Spinal cord (tissue), 10 donors: ENCODE data around the gene FOCAD. TPM values are rescaled to one million over a fixed set of nuclear protein-coding genes. Genes with fewer than 3 reads are reported as not detected.

Experiments used
- DNase-seq, 6 donors: peaks; one replicate each; pipeline versions ENCODE4 v3.0.0 to v3.0.0-alpha.2; 2013 to 2015; ENCODE audit warnings: low spot score in 6 of 6, low read depth in 4 of 6
- H3K27ac ChIP-seq: one replicate; pipeline ENCODE4 v1.5.1; 2013; ENCODE audit warnings: low read depth, low read length, control low read depth
- H3K27me3 ChIP-seq: one replicate; pipeline ENCODE4 v1.6.1; 2013; ENCODE audit warnings: low read length; ENCODE audit not compliant: control insufficient read depth, insufficient read depth
- H3K36me3 ChIP-seq: one replicate; pipeline ENCODE4 v1.6.1; 2013; ENCODE audit warnings: low read length; ENCODE audit not compliant: control insufficient read depth, insufficient read depth
- H3K4me1 ChIP-seq: one replicate; pipeline ENCODE4 v1.6.1; 2013; ENCODE audit warnings: low read length; ENCODE audit not compliant: control insufficient read depth, insufficient read depth
- H3K4me3 ChIP-seq: one replicate; pipeline ENCODE4 v1.5.1; 2013; ENCODE audit warnings: low read depth, low read length, control low read depth
- H3K9me3 ChIP-seq: one replicate; pipeline ENCODE4 v1.6.1; 2013; ENCODE audit warnings: low read length; ENCODE audit not compliant: control insufficient read depth, insufficient read depth
- WGBS: methylation state at CpG from one replicate; pipeline ENCODE4 v1.1.5; 2013; ENCODE audit warnings: missing lambda C conversion rate; ENCODE audit not compliant: insufficient coverage; 5-methylcytosine and 5-hydroxymethylcytosine counted together
- polyA plus RNA-seq, 2 donors: library from polyadenylated mRNA; unstranded; fragments of 120-200 nt; gene quantifications; one replicate each; pipeline ENCODE4 v1.2.1, GENCODE V29; 2013; ENCODE audit not compliant: insufficient read length in 2 of 2
- total RNA-seq, 2 donors: library from RNA; depleted of rRNA in 1 of 2; stranded (reverse); fragments of 120-200 nt in 1 of 2; fragments of >200 nt in 1 of 2; gene quantifications; one replicate each; pipeline versions ENCODE4 v1.2.3 to v1.2.4, GENCODE V29; 2013 to 2014
- donor health status: healthy.

FOCAD gene
- total and polyA plus RNA-seq, 4 donors, result 32.3 to 189 (median 52.9) TPM

- Histone ChIP-seq H3K4me3 (no peak overlapping the region), H3K9me3 (no peaks in the 10 kb centered on the region), H3K27ac (no peak overlapping the region), H3K27me3 (no peaks in the 10 kb centered on the region), H3K4me1 (no peaks in the 10 kb centered on the region), H3K36me3 (no peaks in the 10 kb centered on the region)
- DNase-seq, result no peak
These were observed 127.8 kb downstream of the FOCAD start for GRCh38 chr9:20811872-20812271.

- H3K4me3 ChIP-seq, result no peak overlapping the region
- no peak overlapping the region for H3K27ac ChIP-seq
- H3K4me1 ChIP-seq, result no peaks in the 10 kb centered on the region
- no peaks in the 10 kb centered on the region for H3K36me3 ChIP-seq
- no peaks in the 10 kb centered on the region for H3K27me3 ChIP-seq
- WGBS, result 67% methylated on average over 1 of the region's 5 CpGs
- no peak for DNase-seq
- no peaks in the 10 kb centered on the region for H3K9me3 ChIP-seq
These were observed 132.1 kb downstream of the FOCAD start for GRCh38 chr9:20815923-20816703.

GRCh38 chr9:20823051-20823450, 139.0 kb downstream of the FOCAD start:
- H3K4me1 ChIP-seq, result no peaks in the 10 kb centered on the region
- H3K4me3 ChIP-seq, result no peak overlapping the region
- DNase-seq, result no peak
- no peaks in the 10 kb centered on the region for H3K27me3 ChIP-seq
- no peak overlapping the region for H3K27ac ChIP-seq
- no peaks in the 10 kb centered on the region for H3K36me3 ChIP-seq
- no peaks in the 10 kb centered on the region for H3K9me3 ChIP-seq

DNA sequence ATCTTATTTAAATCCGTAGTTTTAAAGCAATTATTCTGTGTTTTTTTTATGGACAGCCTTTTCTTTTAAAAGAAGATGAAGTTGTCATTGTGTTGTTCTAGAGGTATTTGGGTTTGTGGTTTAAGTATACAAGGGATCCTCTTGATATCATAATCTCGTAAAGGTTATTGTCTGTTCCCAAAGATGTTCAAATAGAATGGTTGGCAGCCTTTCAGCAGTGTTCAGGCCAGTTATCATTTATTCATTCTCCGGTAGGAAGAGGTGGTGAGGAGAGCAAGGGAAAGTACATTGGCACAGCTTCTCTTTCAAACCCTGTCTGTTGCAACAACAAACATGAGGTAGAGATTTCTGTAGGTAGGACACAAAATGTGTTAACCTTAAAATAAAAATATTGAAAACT, 147.0 kb downstream of the FOCAD start:
- Histone ChIP-seq H3K4me3 (no peak overlapping the region), H3K9me3 (no peaks in the 10 kb centered on the region), H3K36me3 (no peaks in the 10 kb centered on the region), H3K27me3 (no peaks in the 10 kb centered on the region), H3K27ac (no peak overlapping the region), H3K4me1 (no peaks in the 10 kb centered on the region)
- no peak for DNase-seq
- WGBS, result 100% methylated on average over 1 of the region's 3 CpGs

DNA sequence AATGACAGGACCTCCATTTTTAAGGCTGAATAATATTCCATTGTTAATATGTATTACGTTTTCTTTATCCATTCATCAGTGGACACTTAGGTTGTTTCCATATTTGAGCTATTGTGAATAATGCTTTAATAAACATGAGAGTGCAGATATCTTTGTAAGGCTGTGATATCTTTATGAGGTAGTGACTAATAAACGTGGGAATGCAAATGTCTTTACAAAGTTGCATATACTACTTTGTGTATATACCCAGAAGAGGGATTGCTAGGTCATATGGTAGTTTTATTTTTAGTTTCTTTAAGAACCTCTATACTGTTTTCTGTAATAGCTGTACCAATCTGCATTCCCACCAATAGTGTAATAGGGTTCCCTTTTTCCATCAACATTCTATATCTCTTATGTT, 148.7 kb downstream of the FOCAD start:
- Histone ChIP-seq H3K27ac (no peak overlapping the region), H3K27me3 (no peaks in the 10 kb centered on the region), H3K9me3 (no peaks in the 10 kb centered on the region), H3K4me1 (no peaks in the 10 kb centered on the region), H3K4me3 (no peak overlapping the region), H3K36me3 (no peaks in the 10 kb centered on the region)
- no CpG with 5 or more reads among the region's 2 CpGs for WGBS
- no peak for DNase-seq

- H3K27ac ChIP-seq, result no peak overlapping the region
- peak in 1 of 6 donors; percentile 15 for DNase-seq
- 83% methylated on average over 2 of the region's 6 CpGs for WGBS
- no peaks in the 10 kb centered on the region for H3K4me1 ChIP-seq
- no peaks in the 10 kb centered on the region for H3K36me3 ChIP-seq
- no peak overlapping the region for H3K4me3 ChIP-seq
- no peaks in the 10 kb centered on the region for H3K27me3 ChIP-seq
- H3K9me3 ChIP-seq, result peaks cover 2% of the 10 kb centered on the region
These were observed 151.6 kb downstream of the FOCAD start for GRCh38 chr9:20835377-20836286.

DNA sequence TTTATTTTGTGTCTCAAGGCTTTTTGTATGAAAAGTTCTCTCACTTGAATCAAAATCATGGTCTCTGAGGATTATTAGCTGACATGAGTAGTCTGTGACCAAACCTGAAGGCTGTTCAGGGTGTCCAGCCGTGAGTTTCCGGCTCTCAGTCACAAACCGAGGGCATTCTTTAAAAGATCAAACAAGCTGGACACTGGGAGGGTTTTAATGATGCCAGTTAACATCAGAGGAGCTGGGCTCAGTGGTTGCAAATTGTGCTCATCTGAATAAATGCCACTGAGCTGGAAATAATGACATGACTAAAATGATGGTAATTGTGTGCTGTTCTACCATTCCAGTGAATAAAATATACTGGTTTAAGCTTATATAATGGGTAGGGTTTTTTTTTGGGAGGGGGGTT, 153.1 kb downstream of the FOCAD start:
- WGBS, result 18% methylated on average over 3 of the region's 3 CpGs
- DNase-seq, result peak in 2 of 6 donors; percentile 9 to 22
- no peaks in the 10 kb centered on the region for H3K4me1 ChIP-seq
- no peak overlapping the region for H3K27ac ChIP-seq
- no peaks in the 10 kb centered on the region for H3K36me3 ChIP-seq
- H3K9me3 ChIP-seq, result peaks cover 2% of the 10 kb centered on the region
- no peak overlapping the region for H3K4me3 ChIP-seq
- H3K27me3 ChIP-seq, result no peaks in the 10 kb centered on the region

DNA sequence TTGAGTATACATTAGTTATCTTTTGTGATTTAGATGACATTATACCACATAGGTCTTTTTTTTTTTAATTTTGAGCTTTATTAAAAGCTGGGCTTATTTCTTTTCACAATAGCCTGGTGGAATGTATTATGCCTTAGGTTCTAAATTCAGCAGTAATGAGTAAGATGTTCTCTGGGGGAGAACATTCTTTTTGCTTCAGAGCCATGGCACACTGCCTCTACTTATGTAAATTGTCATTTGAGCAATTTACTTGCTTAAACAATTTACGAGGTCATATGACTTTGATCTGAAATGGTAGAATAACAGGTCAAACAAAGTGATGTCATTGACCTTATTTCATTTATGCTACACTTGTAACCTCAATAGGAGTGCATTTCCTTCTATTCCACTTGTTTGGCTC, 154.2 kb downstream of the FOCAD start:
- Histone ChIP-seq H3K4me1 (no peaks in the 10 kb centered on the region), H3K4me3 (no peak overlapping the region), H3K36me3 (no peaks in the 10 kb centered on the region), H3K27me3 (no peaks in the 10 kb centered on the region), H3K9me3 (peaks cover 2% of the 10 kb centered on the region), H3K27ac (no peak overlapping the region)
- no CpG with 5 or more reads among the region's 1 CpG for WGBS
- DNase-seq, result no peak

DNA sequence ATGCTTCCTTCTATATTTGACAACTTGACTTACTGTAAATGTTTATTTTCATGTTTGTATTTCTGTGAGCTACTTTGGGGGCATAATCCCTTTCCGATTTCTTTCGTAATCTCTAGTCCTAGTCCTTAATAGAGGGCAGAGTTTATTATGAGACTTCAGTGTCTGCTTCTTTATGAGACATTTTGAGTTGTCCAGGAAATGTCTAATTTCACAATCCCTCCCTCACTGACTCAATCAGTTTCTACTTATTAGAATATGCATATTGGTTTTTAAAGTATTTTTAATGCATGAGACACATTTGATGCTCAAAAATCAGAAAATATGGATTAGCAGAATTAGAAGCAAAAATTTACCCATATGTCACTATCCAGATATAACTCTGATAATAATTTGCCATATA, 160.9 kb downstream of the FOCAD start:
- Histone ChIP-seq H3K36me3 (no peaks in the 10 kb centered on the region), H3K27ac (no peak overlapping the region), H3K9me3 (no peaks in the 10 kb centered on the region), H3K4me1 (no peaks in the 10 kb centered on the region), H3K4me3 (no peak overlapping the region), H3K27me3 (no peaks in the 10 kb centered on the region)
- WGBS, result no CpG with 5 or more reads among the region's 2 CpGs
- DNase-seq, result no peak

- no peaks in the 10 kb centered on the region for H3K36me3 ChIP-seq
- H3K4me1 ChIP-seq, result no peaks in the 10 kb centered on the region
- H3K4me3 ChIP-seq, result no peak overlapping the region
- no peak for DNase-seq
- H3K27me3 ChIP-seq, result no peaks in the 10 kb centered on the region
- no CpG with 5 or more reads among the region's 2 CpGs for WGBS
- no peaks in the 10 kb centered on the region for H3K9me3 ChIP-seq
- no peak overlapping the region for H3K27ac ChIP-seq
These were observed 164.4 kb downstream of the FOCAD start for GRCh38 chr9:20848490-20848889.
